K562 (cell line): ENCODE results near the gene ATP5F1A. TPM values are rescaled to one million over a fixed set of nuclear protein-coding genes. Genes with fewer than 3 reads are reported as not detected.

Experiments
- ASH1L ChIP-seq: fragments of 450-650 bp; IDR thresholded peaks from 2 replicates; pipeline ENCODE4 v1.6.1; 2018; ENCODE audit warnings: borderline replicate concordance, mild to moderate bottlenecking, low read depth; ENCODE audit not compliant: partially characterized antibody
- ESRRB ChIP-seq: fragments of 250-450 bp; sonication (Bioruptor Pico); IDR thresholded peaks from 2 replicates; pipeline ENCODE4 v1.5.0; 2020; ENCODE audit warnings: mild to moderate bottlenecking, moderate library complexity, borderline replicate concordance
- LCOR ChIP-seq: sonication (generic); formaldehyde crosslinking; IDR thresholded peaks from 2 replicates; pipeline ENCODE4 v1.8.0; 2022; ENCODE audit warnings: mild to moderate bottlenecking, missing genetic modification reagents
- NCOA4 ChIP-seq: fragments of 450-650 bp; IDR thresholded peaks from 2 replicates; pipeline ENCODE4 v1.6.1; 2018; ENCODE audit warnings: mild to moderate bottlenecking; ENCODE audit not compliant: partially characterized antibody
- ZNF146 ChIP-seq: IDR thresholded peaks from one replicate; pipeline ENCODE4 v1.6.1; 2018; ENCODE audit warnings: missing compliant biosample characterization; ENCODE audit not compliant: unreplicated experiment
- ZNF316 ChIP-seq: fragments of 450-650 bp; IDR thresholded peaks from 2 replicates; pipeline ENCODE4 v1.6.1; 2016
- polyA plus RNA-seq, 8 experiments: library from polyadenylated mRNA; depleted of rRNA in 4 of 8; stranded (reverse) in 5 of 8; unstranded in 3 of 8; fragments of >200 nt; fragmentation: Nextera tagmentation in 2 of 8; fragmentation: Illumina TruSeq in 1 of 8; extraction: Ambion mirVana in 2 of 8; extraction: Trizol in 1 of 8; gene quantifications; 2 replicates each; pipeline versions ENCODE4 v1.2.1 to v1.2.3, GENCODE V29; 2011 to 2014; ENCODE audit warnings: inconsistent platforms in 1 of 8, missing spikeins in 1 of 8
- total RNA-seq, 7 experiments: library from RNA; depleted of rRNA in 6 of 7; stranded (reverse); fragments of >200 nt in 6 of 7; fragmentation: Illumina TruSeq in 2 of 7; extraction: Trizol in 2 of 7; gene quantifications; 2 replicates each; pipeline versions ENCODE4 v1.2.1 to v1.2.3, GENCODE V29; 2011 to 2021; ENCODE audit warnings: low replicate concordance in 1 of 7
- TF ChIP-seq, protein P1 (sequence below): fragments of 150-350 bp; IDR thresholded peaks from 2 replicates; pipeline ENCODE4 v1.6.1; 2014; ENCODE audit warnings: low read depth, mild to moderate bottlenecking, low read length, borderline replicate concordance
- TF ChIP-seq, protein P2 (sequence below): sonication (generic); formaldehyde crosslinking; IDR thresholded peaks from 2 replicates; pipeline ENCODE4 v1.8.1; 2023; ENCODE audit warnings: mild to moderate bottlenecking, missing genetic modification reagents
- TF ChIP-seq, protein P3 (sequence below): sonication (generic); formaldehyde crosslinking; IDR thresholded peaks from 2 replicates; pipeline ENCODE4 v1.8.1; 2022; ENCODE audit warnings: missing genetic modification reagents
- TF ChIP-seq, protein P4 (sequence below): fragments of 250-450 bp; sonication (Bioruptor Pico); IDR thresholded peaks from 2 replicates; pipeline ENCODE4 v1.5.0; 2020; ENCODE audit warnings: mild to moderate bottlenecking, borderline replicate concordance
- TF ChIP-seq, protein P5 (sequence below): sonication (generic); formaldehyde crosslinking; IDR thresholded peaks from 2 replicates; pipeline ENCODE4 v1.8.0; 2023; ENCODE audit warnings: missing genetic modification reagents, mild to moderate bottlenecking, borderline replicate concordance

Gene ATP5F1A
- total and polyA plus RNA-seq, 9 of the 15 experiments (the other 6 are each of a cell fraction or from before 2014, with no cell fraction given) = 377 to 762 (median 490) TPM

DNA sequence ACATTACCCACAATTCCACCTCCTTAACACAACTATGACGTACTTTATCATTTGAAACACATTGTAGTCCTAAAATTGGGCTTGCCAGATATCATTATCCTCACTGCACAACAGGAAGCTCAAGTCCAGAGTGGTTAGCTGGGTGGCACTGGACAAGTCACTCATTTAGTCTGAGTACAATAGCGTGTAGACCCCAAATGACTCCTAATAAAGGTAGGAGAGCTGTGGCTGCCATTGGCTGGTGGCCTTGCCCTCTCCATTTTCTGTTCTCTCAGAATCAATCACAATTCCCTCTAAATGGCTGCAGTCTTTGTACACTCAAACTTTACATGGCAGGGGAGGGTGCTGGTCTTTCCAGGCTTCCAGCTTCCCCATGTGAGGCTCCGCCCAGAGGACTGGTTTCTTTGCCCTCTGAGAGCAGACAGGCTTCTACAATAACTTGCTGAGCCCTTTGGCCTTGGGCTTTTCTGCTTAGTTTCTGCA is 37.7 kb downstream of the ATP5F1A start (continued):
- TF ChIP-seq, protein P1, sequence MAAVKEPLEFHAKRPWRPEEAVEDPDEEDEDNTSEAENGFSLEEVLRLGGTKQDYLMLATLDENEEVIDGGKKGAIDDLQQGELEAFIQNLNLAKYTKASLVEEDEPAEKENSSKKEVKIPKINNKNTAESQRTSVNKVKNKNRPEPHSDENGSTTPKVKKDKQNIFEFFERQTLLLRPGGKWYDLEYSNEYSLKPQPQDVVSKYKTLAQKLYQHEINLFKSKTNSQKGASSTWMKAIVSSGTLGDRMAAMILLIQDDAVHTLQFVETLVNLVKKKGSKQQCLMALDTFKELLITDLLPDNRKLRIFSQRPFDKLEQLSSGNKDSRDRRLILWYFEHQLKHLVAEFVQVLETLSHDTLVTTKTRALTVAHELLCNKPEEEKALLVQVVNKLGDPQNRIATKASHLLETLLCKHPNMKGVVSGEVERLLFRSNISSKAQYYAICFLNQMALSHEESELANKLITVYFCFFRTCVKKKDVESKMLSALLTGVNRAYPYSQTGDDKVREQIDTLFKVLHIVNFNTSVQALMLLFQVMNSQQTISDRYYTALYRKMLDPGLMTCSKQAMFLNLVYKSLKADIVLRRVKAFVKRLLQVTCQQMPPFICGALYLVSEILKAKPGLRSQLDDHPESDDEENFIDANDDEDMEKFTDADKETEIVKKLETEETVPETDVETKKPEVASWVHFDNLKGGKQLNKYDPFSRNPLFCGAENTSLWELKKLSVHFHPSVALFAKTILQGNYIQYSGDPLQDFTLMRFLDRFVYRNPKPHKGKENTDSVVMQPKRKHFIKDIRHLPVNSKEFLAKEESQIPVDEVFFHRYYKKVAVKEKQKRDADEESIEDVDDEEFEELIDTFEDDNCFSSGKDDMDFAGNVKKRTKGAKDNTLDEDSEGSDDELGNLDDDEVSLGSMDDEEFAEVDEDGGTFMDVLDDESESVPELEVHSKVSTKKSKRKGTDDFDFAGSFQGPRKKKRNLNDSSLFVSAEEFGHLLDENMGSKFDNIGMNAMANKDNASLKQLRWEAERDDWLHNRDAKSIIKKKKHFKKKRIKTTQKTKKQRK = no peak
- TF ChIP-seq ESRRB (no peak), LCOR (CRISPR knock-in tag) (no peak), NCOA4 (no peak), ZNF316 (no peak), ZNF146 (CRISPR knock-in tag) (no peak), ASH1L (no peak)
- TF ChIP-seq, protein P2, sequence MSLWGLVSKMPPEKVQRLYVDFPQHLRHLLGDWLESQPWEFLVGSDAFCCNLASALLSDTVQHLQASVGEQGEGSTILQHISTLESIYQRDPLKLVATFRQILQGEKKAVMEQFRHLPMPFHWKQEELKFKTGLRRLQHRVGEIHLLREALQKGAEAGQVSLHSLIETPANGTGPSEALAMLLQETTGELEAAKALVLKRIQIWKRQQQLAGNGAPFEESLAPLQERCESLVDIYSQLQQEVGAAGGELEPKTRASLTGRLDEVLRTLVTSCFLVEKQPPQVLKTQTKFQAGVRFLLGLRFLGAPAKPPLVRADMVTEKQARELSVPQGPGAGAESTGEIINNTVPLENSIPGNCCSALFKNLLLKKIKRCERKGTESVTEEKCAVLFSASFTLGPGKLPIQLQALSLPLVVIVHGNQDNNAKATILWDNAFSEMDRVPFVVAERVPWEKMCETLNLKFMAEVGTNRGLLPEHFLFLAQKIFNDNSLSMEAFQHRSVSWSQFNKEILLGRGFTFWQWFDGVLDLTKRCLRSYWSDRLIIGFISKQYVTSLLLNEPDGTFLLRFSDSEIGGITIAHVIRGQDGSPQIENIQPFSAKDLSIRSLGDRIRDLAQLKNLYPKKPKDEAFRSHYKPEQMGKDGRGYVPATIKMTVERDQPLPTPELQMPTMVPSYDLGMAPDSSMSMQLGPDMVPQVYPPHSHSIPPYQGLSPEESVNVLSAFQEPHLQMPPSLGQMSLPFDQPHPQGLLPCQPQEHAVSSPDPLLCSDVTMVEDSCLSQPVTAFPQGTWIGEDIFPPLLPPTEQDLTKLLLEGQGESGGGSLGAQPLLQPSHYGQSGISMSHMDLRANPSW (CRISPR knock-in tag) = no peak
- TF ChIP-seq, protein P3, sequence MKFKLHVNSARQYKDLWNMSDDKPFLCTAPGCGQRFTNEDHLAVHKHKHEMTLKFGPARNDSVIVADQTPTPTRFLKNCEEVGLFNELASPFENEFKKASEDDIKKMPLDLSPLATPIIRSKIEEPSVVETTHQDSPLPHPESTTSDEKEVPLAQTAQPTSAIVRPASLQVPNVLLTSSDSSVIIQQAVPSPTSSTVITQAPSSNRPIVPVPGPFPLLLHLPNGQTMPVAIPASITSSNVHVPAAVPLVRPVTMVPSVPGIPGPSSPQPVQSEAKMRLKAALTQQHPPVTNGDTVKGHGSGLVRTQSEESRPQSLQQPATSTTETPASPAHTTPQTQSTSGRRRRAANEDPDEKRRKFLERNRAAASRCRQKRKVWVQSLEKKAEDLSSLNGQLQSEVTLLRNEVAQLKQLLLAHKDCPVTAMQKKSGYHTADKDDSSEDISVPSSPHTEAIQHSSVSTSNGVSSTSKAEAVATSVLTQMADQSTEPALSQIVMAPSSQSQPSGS (CRISPR knock-in tag) = no peak
- TF ChIP-seq, protein P4, sequence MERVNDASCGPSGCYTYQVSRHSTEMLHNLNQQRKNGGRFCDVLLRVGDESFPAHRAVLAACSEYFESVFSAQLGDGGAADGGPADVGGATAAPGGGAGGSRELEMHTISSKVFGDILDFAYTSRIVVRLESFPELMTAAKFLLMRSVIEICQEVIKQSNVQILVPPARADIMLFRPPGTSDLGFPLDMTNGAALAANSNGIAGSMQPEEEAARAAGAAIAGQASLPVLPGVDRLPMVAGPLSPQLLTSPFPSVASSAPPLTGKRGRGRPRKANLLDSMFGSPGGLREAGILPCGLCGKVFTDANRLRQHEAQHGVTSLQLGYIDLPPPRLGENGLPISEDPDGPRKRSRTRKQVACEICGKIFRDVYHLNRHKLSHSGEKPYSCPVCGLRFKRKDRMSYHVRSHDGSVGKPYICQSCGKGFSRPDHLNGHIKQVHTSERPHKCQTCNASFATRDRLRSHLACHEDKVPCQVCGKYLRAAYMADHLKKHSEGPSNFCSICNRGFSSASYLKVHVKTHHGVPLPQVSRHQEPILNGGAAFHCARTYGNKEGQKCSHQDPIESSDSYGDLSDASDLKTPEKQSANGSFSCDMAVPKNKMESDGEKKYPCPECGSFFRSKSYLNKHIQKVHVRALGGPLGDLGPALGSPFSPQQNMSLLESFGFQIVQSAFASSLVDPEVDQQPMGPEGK (CRISPR knock-in tag) = no peak
- TF ChIP-seq, protein P5, sequence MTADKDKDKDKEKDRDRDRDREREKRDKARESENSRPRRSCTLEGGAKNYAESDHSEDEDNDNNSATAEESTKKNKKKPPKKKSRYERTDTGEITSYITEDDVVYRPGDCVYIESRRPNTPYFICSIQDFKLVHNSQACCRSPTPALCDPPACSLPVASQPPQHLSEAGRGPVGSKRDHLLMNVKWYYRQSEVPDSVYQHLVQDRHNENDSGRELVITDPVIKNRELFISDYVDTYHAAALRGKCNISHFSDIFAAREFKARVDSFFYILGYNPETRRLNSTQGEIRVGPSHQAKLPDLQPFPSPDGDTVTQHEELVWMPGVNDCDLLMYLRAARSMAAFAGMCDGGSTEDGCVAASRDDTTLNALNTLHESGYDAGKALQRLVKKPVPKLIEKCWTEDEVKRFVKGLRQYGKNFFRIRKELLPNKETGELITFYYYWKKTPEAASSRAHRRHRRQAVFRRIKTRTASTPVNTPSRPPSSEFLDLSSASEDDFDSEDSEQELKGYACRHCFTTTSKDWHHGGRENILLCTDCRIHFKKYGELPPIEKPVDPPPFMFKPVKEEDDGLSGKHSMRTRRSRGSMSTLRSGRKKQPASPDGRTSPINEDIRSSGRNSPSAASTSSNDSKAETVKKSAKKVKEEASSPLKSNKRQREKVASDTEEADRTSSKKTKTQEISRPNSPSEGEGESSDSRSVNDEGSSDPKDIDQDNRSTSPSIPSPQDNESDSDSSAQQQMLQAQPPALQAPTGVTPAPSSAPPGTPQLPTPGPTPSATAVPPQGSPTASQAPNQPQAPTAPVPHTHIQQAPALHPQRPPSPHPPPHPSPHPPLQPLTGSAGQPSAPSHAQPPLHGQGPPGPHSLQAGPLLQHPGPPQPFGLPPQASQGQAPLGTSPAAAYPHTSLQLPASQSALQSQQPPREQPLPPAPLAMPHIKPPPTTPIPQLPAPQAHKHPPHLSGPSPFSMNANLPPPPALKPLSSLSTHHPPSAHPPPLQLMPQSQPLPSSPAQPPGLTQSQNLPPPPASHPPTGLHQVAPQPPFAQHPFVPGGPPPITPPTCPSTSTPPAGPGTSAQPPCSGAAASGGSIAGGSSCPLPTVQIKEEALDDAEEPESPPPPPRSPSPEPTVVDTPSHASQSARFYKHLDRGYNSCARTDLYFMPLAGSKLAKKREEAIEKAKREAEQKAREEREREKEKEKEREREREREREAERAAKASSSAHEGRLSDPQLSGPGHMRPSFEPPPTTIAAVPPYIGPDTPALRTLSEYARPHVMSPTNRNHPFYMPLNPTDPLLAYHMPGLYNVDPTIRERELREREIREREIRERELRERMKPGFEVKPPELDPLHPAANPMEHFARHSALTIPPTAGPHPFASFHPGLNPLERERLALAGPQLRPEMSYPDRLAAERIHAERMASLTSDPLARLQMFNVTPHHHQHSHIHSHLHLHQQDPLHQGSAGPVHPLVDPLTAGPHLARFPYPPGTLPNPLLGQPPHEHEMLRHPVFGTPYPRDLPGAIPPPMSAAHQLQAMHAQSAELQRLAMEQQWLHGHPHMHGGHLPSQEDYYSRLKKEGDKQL = no peak
